Lung (tissue), 12 donors: ENCODE data around the gene PTCHD1. TPM values are rescaled to one million over a fixed set of nuclear protein-coding genes. Genes with fewer than 3 reads are reported as not detected.
A peak's percentile ranks its signal among the peaks of the same experiment; 100 is the strongest.

ENCODE experiments used
- ATAC-seq: fragments of 200-7000 bp; cut with Tn5 transposase; one replicate; pipeline ENCODE4 v1.9.1; 2020; ENCODE audit warnings: moderate number of reproducible peaks; ENCODE audit not compliant: insufficient read depth, low FRiP score
- DNase-seq, 3 donors: peaks; one replicate each; pipeline ENCODE4 v3.0.0-alpha.2; 2013 to 2017
- H3K27ac ChIP-seq, 2 donors: one replicate each; pipeline ENCODE4 v1.5.1; 2013; ENCODE audit warnings: mild to moderate bottlenecking in 2 of 2, moderate library complexity in 2 of 2, control low read depth in 1 of 2, inconsistent platforms in 1 of 2, low read depth in 1 of 2, low read length in 1 of 2
- H3K27me3 ChIP-seq, 3 donors: one replicate each; pipeline ENCODE4 v1.5.1; 2013; ENCODE audit warnings: low read length in 2 of 3; ENCODE audit not compliant: control insufficient read depth in 3 of 3, insufficient read depth in 3 of 3
- H3K36me3 ChIP-seq, 4 donors: one replicate each; pipeline ENCODE4 v1.5.1; 2013; ENCODE audit warnings: low read length in 4 of 4, mild to moderate bottlenecking in 1 of 4, moderate library complexity in 1 of 4; ENCODE audit not compliant: control insufficient read depth in 4 of 4, insufficient read depth in 4 of 4
- H3K4me1 ChIP-seq, 5 donors: one replicate each; pipeline ENCODE4 v1.5.1; 2013; ENCODE audit warnings: low read length in 5 of 5, mild to moderate bottlenecking in 2 of 5, moderate library complexity in 1 of 5; ENCODE audit not compliant: control insufficient read depth in 5 of 5, insufficient read depth in 5 of 5
- H3K4me3 ChIP-seq: one replicate; pipeline ENCODE4 v1.5.1; 2013; ENCODE audit warnings: mild to moderate bottlenecking, control low read depth, moderate library complexity
- H3K9ac ChIP-seq, 2 donors: one replicate each; pipeline ENCODE4 v1.5.1; 2013; ENCODE audit warnings: low read length in 2 of 2, control low read depth in 1 of 2; ENCODE audit not compliant: insufficient read depth in 1 of 2
- H3K9me3 ChIP-seq, 4 donors: one replicate each; pipeline ENCODE4 v1.5.1; 2013; ENCODE audit warnings: low read length in 3 of 4, mild to moderate bottlenecking in 1 of 4, moderate library complexity in 1 of 4; ENCODE audit not compliant: control insufficient read depth in 4 of 4, insufficient read depth in 3 of 4
- CTCF ChIP-seq: IDR thresholded peaks from 2 replicates; pipeline ENCODE4 v1.5.1; 2012; ENCODE audit warnings: mild to moderate bottlenecking; ENCODE audit errors: control extremely low read depth, extremely low read depth
- WGBS, 2 donors: extraction: QIAGEN DNeasy Blood & Tissue Kit; methylation state at CpG; one replicate each; pipeline ENCODE4 v1.1.7; 2013; 5-methylcytosine and 5-hydroxymethylcytosine counted together
- polyA plus RNA-seq, 2 donors: library from polyadenylated mRNA; stranded (reverse); fragments of 200-250 nt; gene quantifications; one replicate each; pipeline ENCODE4 v1.2.1, GENCODE V29; 2013
- total RNA-seq, 2 donors: library from RNA; depleted of rRNA in 1 of 2; stranded (reverse); fragments of >200 nt in 1 of 2; gene quantifications; one replicate each; pipeline ENCODE4 v1.2.1, GENCODE V29; 2014 to 2021
- donor health status: control.
- donor health status: control.
- donor health status: Bipolar disorder and iron deficiency.
- donor health status: healthy.
- donor health status: DM: yes; HTN: yes; CAD: no.

The PTCHD1 gene
- total and polyA plus RNA-seq, 4 donors: 0.01 to 0.48 (median 0.32) TPM

DNA sequence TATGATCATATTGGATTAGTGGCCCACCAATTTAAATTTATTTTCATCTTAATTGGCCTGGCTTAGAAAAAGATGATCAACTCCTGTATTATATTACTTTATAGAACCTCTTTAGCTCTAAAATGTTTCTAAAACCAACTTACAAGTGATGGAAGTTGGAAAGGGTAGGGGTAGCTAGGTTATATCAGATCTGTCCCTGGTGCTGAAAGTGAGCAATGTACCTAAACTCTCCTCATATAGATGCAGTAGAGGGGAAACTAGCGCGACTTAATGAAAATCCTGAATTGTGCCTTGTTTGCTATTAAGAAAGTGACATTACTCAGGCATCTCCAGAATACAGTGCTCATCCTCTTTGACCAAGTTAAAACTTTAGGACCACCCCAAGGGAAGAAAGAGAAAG is 7.5 kb upstream of the PTCHD1 start:
- WGBS, 2 donors: 53 to 71% methylated on average over 2 of the region's 2 CpGs
- no peaks in the 10 kb centered on the region for H3K36me3 ChIP-seq
- TF ChIP-seq CTCF: no peak
- H3K27me3 ChIP-seq: peaks cover 3 to 27% (median 17%) of the 10 kb centered on the region in 3 donors
- H3K9me3 ChIP-seq: no peaks in the 10 kb centered on the region
- no peak overlapping the region for H3K27ac ChIP-seq
- no peak overlapping the region for H3K9ac ChIP-seq
- H3K4me3 ChIP-seq: no peak overlapping the region
- DNase-seq: peak in 1 of 3 donors; percentile 50
- peaks cover 0 to 4% (median 0%) of the 10 kb centered on the region in 5 donors for H3K4me1 ChIP-seq
- ATAC-seq: no peak

- H3K9ac ChIP-seq: no peak overlapping the region
- DNase-seq (peak in 1 of 3 donors; percentile 16), ATAC-seq (no peak)
- no peak overlapping the region for H3K27ac ChIP-seq
- TF ChIP-seq CTCF: no peak
- peaks cover 0 to 6% (median 0%) of the 10 kb centered on the region in 4 donors for H3K9me3 ChIP-seq
- peaks cover 0 to 18% (median 0%) of the 10 kb centered on the region in 5 donors for H3K4me1 ChIP-seq
- H3K36me3 ChIP-seq: no peaks in the 10 kb centered on the region
- peaks cover 12 to 46% (median 40%) of the 10 kb centered on the region in 3 donors for H3K27me3 ChIP-seq
- 3 to 24% methylated on average over 11 of the region's 11 CpGs for WGBS, 2 donors
- no peak overlapping the region for H3K4me3 ChIP-seq
Measured at GRCh38 chrX:23331701-23332100, 2.9 kb upstream of the PTCHD1 start.

GRCh38 chrX:23332101-23332887 is 2.4 kb upstream of the PTCHD1 start:
- no peak for ATAC-seq

More at GRCh38 chrX:23332101-23332887, 2.4 kb upstream of the PTCHD1 start:
- no peak overlapping the region for H3K9ac ChIP-seq
- H3K4me3 ChIP-seq: no peak overlapping the region
- H3K27ac ChIP-seq: no peak overlapping the region
- no peaks in the 10 kb centered on the region for H3K36me3 ChIP-seq
- peaks cover 10 to 51% (median 44%) of the 10 kb centered on the region in 3 donors for H3K27me3 ChIP-seq
- DNase-seq: peak in 2 of 3 donors; percentile 17 to 18
- H3K4me1 ChIP-seq: peaks cover 0 to 18% (median 0%) of the 10 kb centered on the region in 5 donors
- WGBS, 2 donors: 1 to 23% methylated on average over 37 to 42 of the region's 42 CpGs
- H3K9me3 ChIP-seq: peaks cover 0 to 6% (median 0%) of the 10 kb centered on the region in 4 donors
- no peak for TF ChIP-seq CTCF
